ENCODE results near the gene KRTAP4-6. TPM values are rescaled to one million over a fixed set of nuclear protein-coding genes. Genes with fewer than 3 reads are reported as not detected.
"Not testable (repeated sequence)": the region's sequence is repeated elsewhere in the genome, so short reads cannot be mapped to it uniquely, and the experiment has no call there.

Gene KRTAP4-6
- total RNA-seq, 1 donor from 2014 or later: not detected

DNA sequence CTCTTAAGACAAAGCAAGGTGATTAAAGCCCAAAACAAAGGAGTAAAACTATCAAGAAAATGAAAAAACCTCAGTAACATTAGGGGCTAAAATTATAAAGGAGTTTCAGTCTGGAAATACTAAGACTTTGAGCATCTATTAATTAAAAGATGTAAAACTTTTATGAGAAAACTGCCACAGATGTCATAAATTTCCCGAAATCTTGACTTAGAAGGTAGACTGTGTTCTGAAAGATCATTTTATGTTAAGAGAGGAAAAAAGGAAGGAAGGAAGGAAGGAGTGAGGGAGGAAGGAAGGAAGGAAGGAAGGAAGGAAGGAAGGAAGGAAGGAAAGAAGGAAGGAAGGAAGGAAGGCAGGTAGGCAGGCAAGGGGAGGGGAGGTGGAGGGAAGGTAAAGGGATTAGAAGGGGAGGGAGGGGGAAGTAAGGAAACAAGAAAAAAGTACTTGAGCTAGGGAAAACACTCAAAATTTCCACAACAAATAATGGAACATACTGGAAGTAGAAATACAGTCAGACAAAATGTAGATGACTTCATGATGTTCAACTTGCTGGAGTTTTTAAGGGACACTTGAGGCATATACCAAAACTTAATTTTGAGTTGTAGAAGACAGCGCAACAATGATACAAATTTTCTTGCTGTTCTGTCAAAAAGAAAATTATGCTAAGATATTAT is 7.3 kb upstream of the KRTAP4-6 start:
- intact Hi-C loops (cut with micrococcal nuclease): no loop called here

DNA sequence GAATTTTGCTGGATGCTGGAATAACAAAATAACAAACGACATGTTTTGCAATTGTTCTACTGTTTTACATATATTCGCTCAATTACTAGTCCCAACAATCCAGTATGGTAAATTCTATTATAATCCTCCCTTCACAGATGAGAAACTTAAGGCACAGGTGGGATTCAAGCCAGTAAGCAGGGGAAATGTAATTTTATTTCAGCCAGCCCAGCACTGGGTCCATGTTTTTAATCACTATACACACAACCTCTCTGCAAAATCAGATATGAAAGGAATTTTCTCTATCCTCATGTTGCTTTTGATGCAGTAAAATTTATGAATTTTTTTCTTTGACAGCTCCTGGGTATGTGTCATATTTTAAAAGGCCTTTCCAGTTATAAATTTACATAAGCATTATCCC is 4.9 kb upstream of the KRTAP4-6 start:
- intact Hi-C loops (cut with micrococcal nuclease): no loop called here

GRCh38 chr17:41144846-41145245 is 4.5 kb upstream of the KRTAP4-6 start:
- intact Hi-C loops (cut with micrococcal nuclease): no loop called here

GRCh38 chr17:41141361-41141760 is 1.0 kb upstream of the KRTAP4-6 start:
- intact Hi-C loops (cut with micrococcal nuclease): no loop called here

GRCh38 chr17:41139865-41140264 is 479 bp downstream of the KRTAP4-6 start:
- intact Hi-C loops (cut with micrococcal nuclease): loop anchor here (2.0 kb wide), 1 partner anchor 55 kb away; the partner anchor contains the start of gene KRTAP4-7

- intact Hi-C loops (cut with micrococcal nuclease): no loop called here
These were observed 6.2 kb downstream of the KRTAP4-6 start for GRCh38 chr17:41133880-41134735.

DNA sequence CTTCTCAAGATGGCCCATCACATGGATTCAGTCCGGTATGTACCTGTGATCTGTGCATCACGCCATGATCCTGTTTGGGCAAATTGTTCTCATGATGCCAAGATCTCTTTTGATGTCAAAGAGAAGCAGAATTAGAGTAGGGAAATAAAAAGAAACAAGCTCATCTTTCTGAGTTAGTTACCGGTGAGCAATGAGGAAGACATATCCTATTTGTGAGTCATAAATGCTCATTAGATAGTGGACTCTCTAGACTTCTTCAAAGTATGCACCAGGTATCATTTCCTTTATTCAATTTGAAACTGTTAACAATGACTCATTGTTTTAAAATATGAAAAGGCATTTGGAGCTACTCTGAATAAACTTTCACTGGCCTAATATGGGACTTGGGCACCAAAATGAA is 8.4 kb downstream of the KRTAP4-6 start:
- intact Hi-C loops (cut with micrococcal nuclease): no loop called here

GRCh38 chr17:41127371-41127770 is 13.0 kb downstream of the KRTAP4-6 start:
- intact Hi-C loops (cut with micrococcal nuclease): no loop called here

DNA sequence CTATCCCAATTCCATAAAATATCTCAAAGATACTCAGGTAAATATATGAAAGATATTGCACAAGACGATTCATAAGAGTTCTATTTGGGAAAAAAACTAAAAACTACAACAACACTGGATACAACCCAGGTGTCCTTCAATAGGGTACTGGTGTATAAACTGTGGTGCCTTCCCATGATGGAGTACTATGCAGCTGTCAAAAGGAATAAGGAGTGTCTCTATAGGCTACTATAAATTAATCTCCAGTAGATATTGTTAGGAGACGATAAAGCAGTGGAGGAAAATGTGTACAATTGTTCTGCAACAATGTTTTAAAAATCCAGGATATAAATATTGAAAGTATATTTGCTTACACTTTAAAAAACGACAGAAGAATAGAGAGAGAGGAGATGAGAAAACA is 13.9 kb downstream of the KRTAP4-6 start:
- intact Hi-C loops (cut with micrococcal nuclease): no loop called here

- intact Hi-C loops (cut with micrococcal nuclease): no loop called here
These were observed 15.3 kb downstream of the KRTAP4-6 start for GRCh38 chr17:41125064-41125463.

- intact Hi-C loops (cut with micrococcal nuclease): not testable (repeated sequence)
These were observed 16.4 kb downstream of the KRTAP4-6 start, which contains the start of gene KRTAP4-12 for GRCh38 chr17:41123991-41124371. KRTAP4-12 (minus strand) TSS chr17:41124182; CDS start chr17:41124122, 60 bp downstream.

DNA sequence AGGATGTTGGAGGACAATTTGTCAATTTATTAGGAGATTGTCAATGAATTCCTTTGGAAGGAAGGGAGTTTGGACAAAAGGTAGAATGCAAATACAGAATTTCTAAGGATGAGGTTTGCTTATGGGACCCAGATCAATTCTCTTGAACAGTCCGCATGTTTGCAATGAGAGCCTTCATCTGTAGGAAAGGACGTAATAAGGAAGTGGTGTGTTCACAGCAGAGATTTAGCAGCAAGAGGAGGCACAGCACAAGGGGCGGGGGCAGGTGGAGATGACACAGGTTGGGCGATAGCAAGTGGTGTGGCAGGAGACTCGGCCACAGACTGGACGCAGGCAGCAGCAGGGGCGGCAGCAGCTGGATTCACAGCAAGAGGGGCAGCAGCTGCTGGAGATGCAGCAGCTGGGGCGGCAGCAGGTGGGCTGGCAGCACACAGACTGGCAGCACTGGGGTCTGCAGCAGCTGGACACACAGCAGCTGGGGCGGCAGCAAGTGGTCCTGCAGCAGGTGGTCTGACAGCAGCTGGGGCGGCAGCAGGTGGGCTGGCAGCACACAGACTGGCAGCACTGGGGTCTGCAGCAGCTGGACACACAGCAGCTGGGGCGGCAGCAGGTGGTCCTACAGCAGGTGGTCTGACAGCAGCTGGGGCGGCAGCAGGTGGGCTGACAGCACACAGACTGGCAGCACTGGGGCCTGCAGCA is 16.9 kb downstream of the KRTAP4-6 start:
- intact Hi-C loops (cut with micrococcal nuclease): not testable (repeated sequence)

GRCh38 chr17:41121742-41122141 is 18.6 kb downstream of the KRTAP4-6 start:
- intact Hi-C loops (cut with micrococcal nuclease): no loop called here

DNA sequence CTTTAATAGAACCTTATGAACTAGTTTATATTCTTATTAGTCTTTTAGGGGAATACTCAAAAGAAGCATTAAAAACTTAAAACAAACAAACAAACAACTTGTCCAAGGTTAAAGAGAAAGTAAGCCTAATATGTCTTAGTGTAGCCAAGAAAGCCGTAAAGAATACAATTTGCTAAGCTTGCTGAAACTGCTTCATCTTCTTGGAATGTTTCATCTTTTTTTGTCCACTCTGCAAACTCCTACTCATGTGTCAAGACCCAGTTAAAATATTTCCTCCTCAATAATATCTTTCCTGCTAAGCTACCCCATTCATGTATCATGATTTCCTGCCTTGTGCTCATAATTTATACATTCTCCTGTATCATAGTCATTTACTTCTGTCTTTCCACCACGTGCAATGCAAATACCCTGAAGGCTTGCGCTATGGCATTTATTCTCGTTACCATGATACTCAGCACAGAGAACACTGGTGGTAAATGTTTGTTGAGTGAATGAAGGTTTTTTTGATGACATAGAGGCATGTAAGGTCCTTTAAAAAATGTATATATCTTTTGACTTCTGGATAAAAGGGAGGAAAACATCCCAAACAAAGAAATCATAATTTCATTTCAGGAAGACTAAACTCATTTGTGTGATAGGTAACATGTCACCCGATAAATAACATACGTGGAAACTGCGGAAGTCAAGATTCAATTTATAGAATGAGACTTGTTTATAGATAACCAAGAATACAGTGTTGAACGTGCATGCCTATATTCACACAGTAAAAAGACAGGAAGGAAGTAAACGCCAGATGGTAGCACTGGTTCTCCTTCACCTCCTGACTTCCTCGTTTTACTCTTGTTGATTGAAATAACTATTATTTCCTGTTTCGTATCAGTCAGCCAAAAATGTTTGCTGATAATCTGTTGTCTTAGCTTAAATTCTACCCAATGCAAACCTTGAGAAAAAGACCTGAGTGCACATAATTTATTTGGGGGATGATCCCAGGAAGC is 20.4 kb downstream of the KRTAP4-6 start:
- intact Hi-C loops (cut with micrococcal nuclease): not testable (repeated sequence)

- intact Hi-C loops (cut with micrococcal nuclease): no loop called here
These were observed 21.6 kb downstream of the KRTAP4-6 start for GRCh38 chr17:41118721-41119120.

DNA sequence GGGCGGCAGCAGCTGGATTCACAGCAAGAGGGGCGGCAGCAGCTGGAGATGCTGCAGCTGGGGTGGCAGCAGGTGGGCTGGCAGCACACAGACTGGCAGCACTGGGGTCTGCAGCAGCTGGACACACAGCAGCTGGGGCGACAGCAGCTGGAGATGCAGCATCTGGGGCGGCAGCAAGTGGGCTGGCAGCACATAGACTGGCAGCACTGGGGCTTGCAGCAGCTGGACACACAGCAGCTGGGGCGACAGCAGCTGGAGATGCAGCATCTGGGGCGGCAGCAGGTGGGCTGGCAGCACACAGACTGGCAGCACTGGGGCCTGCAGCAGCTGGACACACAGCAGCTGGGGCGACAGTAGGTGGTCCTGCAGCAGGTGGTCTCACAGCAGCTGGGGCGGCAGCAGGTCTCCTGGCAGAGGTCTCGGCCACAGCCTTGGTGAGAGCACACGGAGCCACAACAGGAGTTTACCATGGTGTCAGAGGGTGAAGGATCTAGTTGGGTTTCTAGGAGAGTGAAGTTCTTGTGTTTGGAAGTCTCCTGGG is 22.4 kb downstream of the KRTAP4-6 start, which contains the start of gene KRTAP4-11:
Gene KRTAP4-11, minus strand, starts transcription at position 528 of the 541 bp plus-strand sequence. Its CDS starts 58 bp downstream, at position 470.
- intact Hi-C loops (cut with micrococcal nuclease): not testable (repeated sequence)

DNA sequence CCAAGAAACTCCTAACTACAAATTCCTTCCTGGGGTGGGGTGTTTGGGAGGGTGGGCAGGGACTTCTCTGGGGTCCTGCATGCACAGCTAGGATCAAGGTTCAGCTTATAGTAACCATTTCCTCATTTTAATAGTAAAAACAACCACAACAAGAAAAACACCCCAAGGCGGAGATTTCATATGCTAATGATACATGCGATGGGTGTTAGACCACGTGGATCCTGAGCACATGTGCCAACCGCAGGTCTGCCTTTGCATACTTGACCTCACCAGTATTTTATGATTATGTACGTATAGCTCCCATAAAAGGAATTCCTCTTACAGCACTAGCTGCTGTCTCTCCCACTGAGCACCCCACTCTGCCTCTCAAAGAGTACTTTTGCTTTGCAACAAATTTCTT is 24.0 kb downstream of the KRTAP4-6 start:
- intact Hi-C loops (cut with micrococcal nuclease): no loop called here

DNA sequence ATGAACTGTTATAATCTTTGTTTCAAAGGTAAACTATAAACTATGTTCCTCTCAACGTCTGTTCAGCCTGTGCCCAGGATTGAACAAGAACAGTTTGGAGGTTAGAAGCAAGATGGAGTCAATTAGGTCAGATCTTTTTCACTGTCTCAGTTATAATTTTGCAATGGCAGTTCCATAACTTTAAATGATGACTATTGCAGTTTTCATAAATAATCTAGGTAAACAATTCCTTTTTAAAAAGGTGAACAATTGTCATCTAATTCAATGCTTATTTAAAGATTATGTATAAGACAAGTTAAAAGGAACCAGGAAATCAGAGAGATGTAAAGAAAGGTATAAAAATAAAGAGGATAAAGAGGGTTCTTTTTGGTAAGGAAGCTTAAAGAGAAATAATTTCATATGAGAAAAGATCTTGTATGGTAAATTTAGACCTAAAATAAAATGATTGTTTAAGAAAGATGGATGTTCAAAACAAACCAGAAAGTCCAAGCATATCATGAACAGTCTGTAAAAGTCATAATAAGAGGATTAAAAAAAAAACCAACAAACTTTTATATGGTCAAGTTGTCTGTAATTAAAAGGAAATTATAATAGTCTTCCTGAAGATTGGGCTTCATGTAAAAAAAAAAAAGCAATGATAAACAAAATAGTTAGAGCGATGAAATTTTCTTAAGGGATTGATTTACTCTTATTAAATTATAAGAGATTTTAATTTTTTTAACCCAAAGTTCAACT is 29.0 kb downstream of the KRTAP4-6 start:
- intact Hi-C loops (cut with micrococcal nuclease): no loop called here

- intact Hi-C loops (cut with micrococcal nuclease): not testable (repeated sequence)
These were observed 31.5 kb downstream of the KRTAP4-6 start for GRCh38 chr17:41108728-41109386.

Data from T-helper 1 cell treated with Interleukin-12 subunit alpha and Interleukin-12 subunit beta and Interleukin-4 antibody, amounts not matched to agents 30 ng/mL and 1 ng/mL, for 36 hours (primary cell).